ENCODE results near the gene MOGAT3.

MOGAT3 gene

GRCh38 chr7:101238226-101239182, 37.7 kb upstream of the MOGAT3 start:
- DNase-seq (ENCODE audit: low read depth): no peak
- no peak overlapping the region for H3K4me3 ChIP-seq (ENCODE audit: low read depth, low read length)
- in situ Hi-C loops (cut with HindIII; ENCODE audit: low sequenced_read_pairs): no loop called here
- no peak for TF ChIP-seq CTCF (IDR thresholded peaks at IDR 0.05; ENCODE audit: low read depth, low read length, missing control alignments)

GRCh38 chr7:101237206-101238067, 36.6 kb upstream of the MOGAT3 start, which contains the start of gene CLDN15:
CLDN15 (minus strand) TSS chr7:101237802; CDS start chr7:101237581, 221 bp downstream.
- no peak within 1 kb of the TSS for H3K4me3 ChIP-seq (ENCODE audit: low read depth, low read length)
- no peak for TF ChIP-seq CTCF (IDR thresholded peaks at IDR 0.05; ENCODE audit: low read depth, low read length, missing control alignments)
- in situ Hi-C loops (cut with HindIII; ENCODE audit: low sequenced_read_pairs): no loop called here
- DNase-seq (ENCODE audit: low read depth): no peak

GRCh38 chr7:101236292-101236835, 35.5 kb upstream of the MOGAT3 start:
- no peak overlapping the region for H3K4me3 ChIP-seq (ENCODE audit: low read depth, low read length)
- no peak for TF ChIP-seq CTCF (IDR thresholded peaks at IDR 0.05; ENCODE audit: low read depth, low read length, missing control alignments)
- in situ Hi-C loops (cut with HindIII; ENCODE audit: low sequenced_read_pairs): no loop called here
- no peak for DNase-seq (ENCODE audit: low read depth)

- no peak for TF ChIP-seq CTCF (IDR thresholded peaks at IDR 0.05; ENCODE audit: low read depth, low read length, missing control alignments)
- no peak overlapping the region for H3K4me3 ChIP-seq (ENCODE audit: low read depth, low read length)
- DNase-seq (ENCODE audit: low read depth): no peak
- in situ Hi-C loops (cut with HindIII; ENCODE audit: low sequenced_read_pairs): no loop called here
Measured at GRCh38 chr7:101235522-101235921, 34.7 kb upstream of the MOGAT3 start.

- in situ Hi-C loops (cut with HindIII; ENCODE audit: low sequenced_read_pairs): no loop called here
- DNase-seq (ENCODE audit: low read depth): no peak
- H3K4me3 ChIP-seq (ENCODE audit: low read depth, low read length): no peak overlapping the region
- peak; percentile 35 for TF ChIP-seq CTCF (IDR thresholded peaks at IDR 0.05; ENCODE audit: low read depth, low read length, missing control alignments)
Measured at GRCh38 chr7:101235050-101235449, 34.2 kb upstream of the MOGAT3 start.

- no peak for TF ChIP-seq CTCF (IDR thresholded peaks at IDR 0.05; ENCODE audit: low read depth, low read length, missing control alignments)
- H3K4me3 ChIP-seq (ENCODE audit: low read depth, low read length): no peak overlapping the region
- in situ Hi-C loops (cut with HindIII; ENCODE audit: low sequenced_read_pairs): no loop called here
- no peak for DNase-seq (ENCODE audit: low read depth)
Measured at GRCh38 chr7:101234636-101235035, 33.8 kb upstream of the MOGAT3 start.
